GM12873 (cell line): ENCODE measurements around the gene BEX3.

Source experiments
- CTCF ChIP-seq: IDR thresholded peaks from 2 replicates; pipeline ENCODE4 v1.5.1; 2012; ENCODE audit warnings: low read depth, mild to moderate bottlenecking, moderate library complexity, low read length, control low read depth; ENCODE audit not compliant: insufficient read depth; ENCODE audit errors: missing control alignments

BEX3 gene

GRCh38 chrX:103399744-103400143 is 23.4 kb downstream of the BEX3 start:
- TF ChIP-seq CTCF, result no peak

GRCh38 chrX:103400931-103401330 is 24.6 kb downstream of the BEX3 start:
- TF ChIP-seq CTCF, result no peak

GRCh38 chrX:103404231-103405008 is 28.1 kb downstream of the BEX3 start:
- no peak for TF ChIP-seq CTCF

GRCh38 chrX:103405009-103405333 is 28.6 kb downstream of the BEX3 start:
- no peak for TF ChIP-seq CTCF

GRCh38 chrX:103406256-103406655 is 29.9 kb downstream of the BEX3 start:
- TF ChIP-seq CTCF, result no peak

GRCh38 chrX:103407776-103408175 is 31.4 kb downstream of the BEX3 start:
- no peak for TF ChIP-seq CTCF

- no peak for TF ChIP-seq CTCF
Measured at GRCh38 chrX:103413705-103414387, 37.5 kb downstream of the BEX3 start.
